ACC112 (cell line): ENCODE data around the gene ANKS1A.

ENCODE experiments used
- H2AFZ ChIP-seq: fragments of 200-600 bp; sonication (generic); one replicate; pipeline ENCODE4 v1.6.0; 2017; ENCODE audit warnings: antibody characterized with exemption, low read length; ENCODE audit not compliant: unreplicated experiment
- H3K27ac ChIP-seq: fragments of 200-600 bp; sonication (generic); 2 replicates; pipeline ENCODE4 v1.5.1; 2014; ENCODE audit warnings: low read depth, mild to moderate bottlenecking, antibody characterized with exemption, low read length, moderate library complexity
- H3K27me3 ChIP-seq: fragments of 200-600 bp; sonication (generic); 2 replicates; pipeline ENCODE4 v1.6.1; 2014; ENCODE audit warnings: mild to moderate bottlenecking, antibody characterized with exemption, low read length, moderate library complexity, mixed read lengths; ENCODE audit not compliant: insufficient read depth
- H3K36me3 ChIP-seq: fragments of 200-600 bp; sonication (generic); 2 replicates; pipeline ENCODE4 v1.6.1; 2016; ENCODE audit warnings: mild to moderate bottlenecking, antibody characterized with exemption, low read length, moderate library complexity, mixed read lengths; ENCODE audit not compliant: insufficient read depth
- H3K4me1 ChIP-seq: fragments of 200-600 bp; sonication (generic); one replicate; pipeline ENCODE4 v1.6.1; 2016; ENCODE audit warnings: low read length, mixed read lengths; ENCODE audit not compliant: insufficient read depth, unreplicated experiment, control insufficient read depth
- H3K4me3 ChIP-seq: fragments of 200-600 bp; sonication (generic); 2 replicates; pipeline ENCODE4 v1.5.1; 2014; ENCODE audit warnings: mild to moderate bottlenecking, low read depth, low read length
- H3K79me2 ChIP-seq: fragments of 200-600 bp; sonication (generic); one replicate; pipeline ENCODE4 v1.6.0; 2016; ENCODE audit warnings: low read length; ENCODE audit not compliant: control insufficient read depth, unreplicated experiment, insufficient read depth

The ANKS1A gene

GRCh38 chr6:35048631-35049083 is 159.6 kb downstream of the ANKS1A start:
- Histone ChIP-seq H3K4me1 (peaks cover 35% of the 10 kb centered on the region), H3K36me3 (no peaks in the 10 kb centered on the region), H2AFZ (no peak overlapping the region), H3K4me3 (no peak overlapping the region), H3K27ac (no peak overlapping the region), H3K79me2 (no peaks in the 10 kb centered on the region), H3K27me3 (no peaks in the 10 kb centered on the region)

- Histone ChIP-seq H3K36me3 (no peaks in the 10 kb centered on the region), H3K27ac (no peak overlapping the region), H3K4me1 (peaks cover 32% of the 10 kb centered on the region), H2AFZ (no peak overlapping the region), H3K79me2 (no peaks in the 10 kb centered on the region), H3K4me3 (no peak overlapping the region), H3K27me3 (no peaks in the 10 kb centered on the region)
Observed at GRCh38 chr6:35049156-35049735, 160.2 kb downstream of the ANKS1A start.

GRCh38 chr6:35049900-35050756 is 161.1 kb downstream of the ANKS1A start:
- no peaks in the 10 kb centered on the region for H3K79me2 ChIP-seq
- no peaks in the 10 kb centered on the region for H3K36me3 ChIP-seq
- no peaks in the 10 kb centered on the region for H3K27me3 ChIP-seq
- H3K4me1 ChIP-seq, result peaks cover 23% of the 10 kb centered on the region
- no peak overlapping the region for H2AFZ ChIP-seq
- H3K27ac ChIP-seq, result no peak overlapping the region
- no peak overlapping the region for H3K4me3 ChIP-seq

DNA sequence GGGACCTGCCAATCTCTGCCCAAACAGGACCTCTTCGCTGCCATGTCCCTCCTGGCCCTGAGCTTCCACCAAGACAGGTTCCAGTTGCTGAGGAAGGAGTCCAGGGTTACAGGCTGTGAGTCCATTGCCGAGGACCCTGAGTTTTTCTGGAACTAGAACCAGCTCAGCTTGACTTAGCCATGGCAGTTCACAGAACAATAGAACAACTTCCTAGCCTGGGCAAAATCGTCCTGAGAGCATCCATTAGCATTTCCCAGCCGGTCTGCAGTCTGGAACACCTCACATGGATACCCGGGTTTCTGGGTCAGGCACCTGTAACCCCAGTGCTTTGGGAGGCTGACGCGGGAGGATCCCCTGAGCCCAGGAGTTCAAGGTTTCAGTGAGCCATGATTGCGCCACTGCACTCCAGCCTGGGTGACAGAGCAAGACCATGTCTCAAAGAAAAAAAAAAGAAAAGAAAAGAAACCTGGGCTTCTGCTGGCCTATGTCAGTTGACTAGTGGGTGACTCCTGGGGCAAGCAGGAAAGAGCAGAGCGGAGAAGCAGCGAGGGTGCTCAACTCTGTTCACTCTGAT is 161.8 kb downstream of the ANKS1A start:
- Histone ChIP-seq H3K4me1 (peaks cover 22% of the 10 kb centered on the region), H2AFZ (no peak overlapping the region), H3K79me2 (no peaks in the 10 kb centered on the region), H3K4me3 (no peak overlapping the region), H3K36me3 (no peaks in the 10 kb centered on the region), H3K27ac (no peak overlapping the region), H3K27me3 (no peaks in the 10 kb centered on the region)

- Histone ChIP-seq H3K27me3 (no peaks in the 10 kb centered on the region), H3K27ac (no peak overlapping the region), H3K79me2 (no peaks in the 10 kb centered on the region), H3K4me1 (peaks cover 19% of the 10 kb centered on the region), H3K36me3 (no peaks in the 10 kb centered on the region), H3K4me3 (no peak overlapping the region), H2AFZ (no peak overlapping the region)
Observed at GRCh38 chr6:35051396-35051795, 162.3 kb downstream of the ANKS1A start.

- H3K79me2 ChIP-seq, result no peaks in the 10 kb centered on the region
- peaks cover 12% of the 10 kb centered on the region for H3K4me1 ChIP-seq
Observed at GRCh38 chr6:35051997-35052583, 163.0 kb downstream of the ANKS1A start.

DNA sequence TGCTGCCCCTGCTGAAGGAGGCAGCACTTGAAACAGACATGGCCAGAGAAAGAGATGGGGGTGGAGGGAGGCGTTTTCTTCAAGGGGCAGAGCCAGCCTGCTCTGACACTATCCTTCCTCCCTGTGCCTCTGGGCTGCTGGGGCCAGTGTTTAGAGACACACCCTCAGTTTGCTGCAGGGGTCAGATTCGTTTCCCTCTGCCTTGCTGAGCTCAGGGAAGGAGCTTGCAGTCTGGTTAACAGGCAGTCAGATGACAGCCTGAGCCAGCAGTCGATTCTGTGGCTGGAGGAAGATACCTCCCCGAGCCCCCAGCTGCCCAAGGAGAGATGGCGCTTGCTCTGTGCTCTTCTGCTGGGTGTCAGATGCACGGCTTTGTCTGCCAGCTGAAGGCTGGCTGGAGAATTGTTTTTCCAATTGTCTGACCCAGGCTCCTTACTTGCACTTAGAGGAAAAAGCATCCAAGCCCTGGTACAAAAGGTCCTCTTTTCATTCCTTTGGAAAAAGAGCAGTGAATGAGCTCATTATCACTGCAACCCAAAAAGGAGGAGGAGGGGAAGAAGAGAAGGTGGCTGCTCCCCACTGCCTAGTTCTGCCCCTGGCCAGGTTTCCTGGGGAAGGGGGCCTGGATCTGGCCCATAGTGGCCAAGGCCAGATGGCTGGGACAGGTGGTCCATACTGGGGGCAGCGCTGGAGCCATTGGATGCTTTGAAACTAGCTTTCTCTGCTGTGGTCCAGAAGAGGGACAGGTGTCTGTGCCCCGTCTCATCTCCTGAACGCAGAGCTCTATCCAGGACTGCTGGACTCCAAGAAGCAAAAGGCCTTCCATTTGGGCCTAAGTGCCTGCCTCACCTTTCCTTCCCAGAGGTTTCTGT is 163.9 kb downstream of the ANKS1A start:
- Histone ChIP-seq H3K27ac (no peak overlapping the region), H3K36me3 (no peaks in the 10 kb centered on the region), H3K27me3 (no peaks in the 10 kb centered on the region)

More at GRCh38 chr6:35051997-35052583, 163.0 kb downstream of the ANKS1A start:
- H3K27me3 ChIP-seq, result no peaks in the 10 kb centered on the region
- no peaks in the 10 kb centered on the region for H3K36me3 ChIP-seq
- no peak overlapping the region for H2AFZ ChIP-seq
- no peak overlapping the region for H3K27ac ChIP-seq
- no peak overlapping the region for H3K4me3 ChIP-seq

DNA sequence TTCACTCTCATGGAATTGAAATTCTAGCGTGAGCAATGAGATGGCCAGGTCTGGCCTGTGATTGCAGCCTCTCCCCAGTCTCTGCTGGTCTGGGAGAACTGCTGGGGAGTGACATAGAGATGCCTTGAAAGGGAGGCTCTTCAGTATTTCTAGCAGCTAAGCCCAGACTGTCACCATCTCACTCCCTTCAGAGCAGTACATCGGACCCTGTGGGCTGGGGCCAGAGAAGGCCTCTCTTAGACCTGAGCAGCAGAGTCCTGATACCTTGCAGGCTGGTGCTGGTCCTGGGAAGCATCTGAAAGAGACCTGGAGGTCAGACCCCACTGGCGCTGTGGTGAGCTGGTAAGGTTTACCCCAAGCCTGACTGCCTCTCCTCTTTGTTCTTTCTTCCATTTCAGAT is 164.6 kb downstream of the ANKS1A start:
- Histone ChIP-seq H3K79me2 (no peaks in the 10 kb centered on the region), H3K36me3 (no peaks in the 10 kb centered on the region), H3K27ac (no peak overlapping the region), H3K27me3 (no peaks in the 10 kb centered on the region), H3K4me3 (no peak overlapping the region), H3K4me1 (no peaks in the 10 kb centered on the region), H2AFZ (no peak overlapping the region)

More for the DNA sequence above, 163.9 kb downstream of the ANKS1A start:
- Histone ChIP-seq H2AFZ (no peak overlapping the region), H3K4me3 (no peak overlapping the region), H3K4me1 (peaks cover 3% of the 10 kb centered on the region), H3K79me2 (no peaks in the 10 kb centered on the region)

GRCh38 chr6:35054106-35054742 is 165.2 kb downstream of the ANKS1A start:
- Histone ChIP-seq H3K27me3 (no peaks in the 10 kb centered on the region), H3K4me1 (no peaks in the 10 kb centered on the region), H3K36me3 (no peaks in the 10 kb centered on the region)

GRCh38 chr6:35054743-35055130 is 165.7 kb downstream of the ANKS1A start:
- no peak overlapping the region for H3K27ac ChIP-seq

More at GRCh38 chr6:35054106-35054742, 165.2 kb downstream of the ANKS1A start:
- H2AFZ ChIP-seq, result no peak overlapping the region
- no peak overlapping the region for H3K27ac ChIP-seq
- H3K4me3 ChIP-seq, result no peak overlapping the region
- H3K79me2 ChIP-seq, result no peaks in the 10 kb centered on the region

More at GRCh38 chr6:35054743-35055130, 165.7 kb downstream of the ANKS1A start:
- Histone ChIP-seq H2AFZ (no peak overlapping the region), H3K36me3 (no peaks in the 10 kb centered on the region), H3K79me2 (no peaks in the 10 kb centered on the region), H3K27me3 (no peaks in the 10 kb centered on the region), H3K4me1 (no peaks in the 10 kb centered on the region), H3K4me3 (no peak overlapping the region)
